Lung (tissue), 12 donors: ENCODE data around the gene CD72. TPM values are rescaled to one million over a fixed set of nuclear protein-coding genes. Genes with fewer than 3 reads are reported as not detected.

ENCODE experiments used
- ATAC-seq: fragments of 200-7000 bp; cut with Tn5 transposase; one replicate; pipeline ENCODE4 v1.9.1; 2020; ENCODE audit warnings: moderate number of reproducible peaks; ENCODE audit not compliant: insufficient read depth, low FRiP score
- DNase-seq, 3 donors: peaks; one replicate each; pipeline ENCODE4 v3.0.0-alpha.2; 2013 to 2017
- H3K27ac ChIP-seq, 2 donors: one replicate each; pipeline ENCODE4 v1.5.1; 2013; ENCODE audit warnings: mild to moderate bottlenecking in 2 of 2, moderate library complexity in 2 of 2, control low read depth in 1 of 2, inconsistent platforms in 1 of 2, low read depth in 1 of 2, low read length in 1 of 2
- H3K27me3 ChIP-seq, 3 donors: one replicate each; pipeline ENCODE4 v1.5.1; 2013; ENCODE audit warnings: low read length in 2 of 3; ENCODE audit not compliant: control insufficient read depth in 3 of 3, insufficient read depth in 3 of 3
- H3K36me3 ChIP-seq, 4 donors: one replicate each; pipeline ENCODE4 v1.5.1; 2013; ENCODE audit warnings: low read length in 4 of 4, mild to moderate bottlenecking in 1 of 4, moderate library complexity in 1 of 4; ENCODE audit not compliant: control insufficient read depth in 4 of 4, insufficient read depth in 4 of 4
- H3K4me1 ChIP-seq, 5 donors: one replicate each; pipeline ENCODE4 v1.5.1; 2013; ENCODE audit warnings: low read length in 5 of 5, mild to moderate bottlenecking in 2 of 5, moderate library complexity in 1 of 5; ENCODE audit not compliant: control insufficient read depth in 5 of 5, insufficient read depth in 5 of 5
- H3K4me3 ChIP-seq: one replicate; pipeline ENCODE4 v1.5.1; 2013; ENCODE audit warnings: mild to moderate bottlenecking, control low read depth, moderate library complexity
- H3K9ac ChIP-seq, 2 donors: one replicate each; pipeline ENCODE4 v1.5.1; 2013; ENCODE audit warnings: low read length in 2 of 2, control low read depth in 1 of 2; ENCODE audit not compliant: insufficient read depth in 1 of 2
- H3K9me3 ChIP-seq, 4 donors: one replicate each; pipeline ENCODE4 v1.5.1; 2013; ENCODE audit warnings: low read length in 3 of 4, mild to moderate bottlenecking in 1 of 4, moderate library complexity in 1 of 4; ENCODE audit not compliant: control insufficient read depth in 4 of 4, insufficient read depth in 3 of 4
- CTCF ChIP-seq: IDR thresholded peaks from 2 replicates; pipeline ENCODE4 v1.5.1; 2012; ENCODE audit warnings: mild to moderate bottlenecking; ENCODE audit errors: control extremely low read depth, extremely low read depth
- WGBS, 2 donors: extraction: QIAGEN DNeasy Blood & Tissue Kit; methylation state at CpG; one replicate each; pipeline ENCODE4 v1.1.7; 2013; 5-methylcytosine and 5-hydroxymethylcytosine counted together
- polyA plus RNA-seq, 2 donors: library from polyadenylated mRNA; stranded (reverse); fragments of 200-250 nt; gene quantifications; one replicate each; pipeline ENCODE4 v1.2.1, GENCODE V29; 2013
- total RNA-seq, 2 donors: library from RNA; depleted of rRNA in 1 of 2; stranded (reverse); fragments of >200 nt in 1 of 2; gene quantifications; one replicate each; pipeline ENCODE4 v1.2.1, GENCODE V29; 2014 to 2021
- donor health status: control.
- donor health status: control.
- donor health status: Bipolar disorder and iron deficiency.
- donor health status: healthy.
- donor health status: DM: yes; HTN: yes; CAD: no.

The CD72 gene
- total and polyA plus RNA-seq, 4 donors, result 3.1 to 10.6 (median 5.9) TPM

GRCh38 chr9:35652829-35653209, 34.6 kb upstream of the CD72 start:
- DNase-seq (no peak), ATAC-seq (no peak)
- peak overlapping the region in 1 of 2 donors; percentile 48 for H3K27ac ChIP-seq

GRCh38 chr9:35651956-35652828, 34.0 kb upstream of the CD72 start:
- H3K36me3 ChIP-seq, result no peaks in the 10 kb centered on the region
- H3K4me3 ChIP-seq, result no peak overlapping the region
- DNase-seq (no peak), ATAC-seq (peak; percentile 36)
- peak overlapping the region in 1 of 2 donors; percentile 66 for H3K27ac ChIP-seq
- H3K4me1 ChIP-seq, result peaks cover 0 to 8% (median 3%) of the 10 kb centered on the region in 5 donors
- H3K9me3 ChIP-seq, result no peaks in the 10 kb centered on the region
- no peak for TF ChIP-seq CTCF
- no peaks in the 10 kb centered on the region for H3K27me3 ChIP-seq
- no peak overlapping the region for H3K9ac ChIP-seq
- 80 to 87% methylated on average over 7 of the region's 7 CpGs for WGBS, 2 donors

More at GRCh38 chr9:35652829-35653209, 34.6 kb upstream of the CD72 start:
- no peaks in the 10 kb centered on the region for H3K36me3 ChIP-seq
- peaks cover 0 to 8% (median 0%) of the 10 kb centered on the region in 5 donors for H3K4me1 ChIP-seq
- TF ChIP-seq CTCF, result no peak
- H3K9me3 ChIP-seq, result no peaks in the 10 kb centered on the region
- H3K9ac ChIP-seq, result no peak overlapping the region
- WGBS, 2 donors, result 79 to 89% methylated on average over 8 of the region's 8 CpGs
- no peak overlapping the region for H3K4me3 ChIP-seq
- H3K27me3 ChIP-seq, result no peaks in the 10 kb centered on the region

DNA sequence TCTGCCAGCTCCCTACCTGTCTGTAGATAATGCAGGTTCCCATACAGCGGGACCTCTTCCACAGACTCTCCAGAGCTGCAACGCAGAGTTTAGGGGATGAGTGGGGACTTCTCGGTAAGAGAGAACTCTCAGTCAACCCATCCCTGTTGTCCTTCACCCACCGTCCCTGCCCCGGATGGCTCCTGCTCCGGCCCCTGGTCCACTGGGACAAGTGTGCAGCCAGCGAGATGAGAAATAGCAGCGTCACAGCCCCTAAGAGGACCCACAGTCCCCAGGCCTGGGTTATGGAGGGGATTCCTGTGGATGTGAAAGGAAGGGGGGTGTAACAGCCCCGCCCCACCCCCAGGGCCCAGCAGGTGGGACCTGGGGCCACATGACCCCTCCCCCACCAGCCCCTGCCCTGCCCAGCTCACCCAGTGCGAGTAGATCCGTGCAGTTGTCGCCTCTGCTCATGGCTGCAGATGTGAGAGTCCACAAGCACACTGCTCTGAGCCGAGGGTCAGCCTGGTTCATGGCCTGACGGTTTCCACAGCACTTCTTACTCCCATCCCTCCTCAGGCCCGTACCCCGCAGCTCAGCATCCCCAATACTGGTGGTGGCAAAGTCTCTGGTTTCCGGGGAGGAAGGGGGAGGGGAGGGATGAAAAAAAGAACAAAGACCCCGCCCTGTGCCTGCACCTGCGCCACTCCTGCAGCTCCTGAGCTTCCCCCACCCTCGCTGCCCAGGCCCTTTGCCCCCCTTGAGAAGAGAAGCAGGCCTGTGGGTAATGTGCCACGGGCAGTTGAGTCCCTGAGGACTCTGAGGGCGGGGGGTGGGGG, 32.3 kb upstream of the CD72 start, which contains the start of gene SIT1:
Gene SIT1 (minus strand): TSS at position 591 of the 818 bp plus-strand sequence. CDS start 78 bp downstream, at position 513.
- ATAC-seq (no peak), DNase-seq (no peak)
- Histone ChIP-seq H3K36me3 (no peaks in the 10 kb centered on the region), H3K27me3 (no peaks in the 10 kb centered on the region), H3K27ac (peak within 1 kb of the TSS in 1 of 2 donors; percentile 66), H3K4me1 (peaks cover 0 to 10% (median 5%) of the 10 kb centered on the region in 5 donors), H3K9ac (no peak within 1 kb of the TSS), H3K9me3 (no peaks in the 10 kb centered on the region), H3K4me3 (no peak within 1 kb of the TSS)
- no peak for TF ChIP-seq CTCF
- 70 to 78% methylated on average over 22 of the region's 22 CpGs for WGBS, 2 donors
